C4-2B (cell line): ENCODE results near the gene MUC5AC.

Experiments
- ZFX ChIP-seq: fragments of 450-650 bp; IDR thresholded peaks from 2 replicates; pipeline ENCODE4 v1.6.1; 2017
- TF ChIP-seq, protein P1 (sequence below): fragments of 450-650 bp; conservative IDR thresholded peaks from 2 replicates; pipeline ENCODE4 v1.5.1; 2017; ENCODE audit warnings: mild to moderate bottlenecking

GRCh38 chr11:1150116-1150515, 7.6 kb upstream of the MUC5AC start:
- TF ChIP-seq, protein P1, sequence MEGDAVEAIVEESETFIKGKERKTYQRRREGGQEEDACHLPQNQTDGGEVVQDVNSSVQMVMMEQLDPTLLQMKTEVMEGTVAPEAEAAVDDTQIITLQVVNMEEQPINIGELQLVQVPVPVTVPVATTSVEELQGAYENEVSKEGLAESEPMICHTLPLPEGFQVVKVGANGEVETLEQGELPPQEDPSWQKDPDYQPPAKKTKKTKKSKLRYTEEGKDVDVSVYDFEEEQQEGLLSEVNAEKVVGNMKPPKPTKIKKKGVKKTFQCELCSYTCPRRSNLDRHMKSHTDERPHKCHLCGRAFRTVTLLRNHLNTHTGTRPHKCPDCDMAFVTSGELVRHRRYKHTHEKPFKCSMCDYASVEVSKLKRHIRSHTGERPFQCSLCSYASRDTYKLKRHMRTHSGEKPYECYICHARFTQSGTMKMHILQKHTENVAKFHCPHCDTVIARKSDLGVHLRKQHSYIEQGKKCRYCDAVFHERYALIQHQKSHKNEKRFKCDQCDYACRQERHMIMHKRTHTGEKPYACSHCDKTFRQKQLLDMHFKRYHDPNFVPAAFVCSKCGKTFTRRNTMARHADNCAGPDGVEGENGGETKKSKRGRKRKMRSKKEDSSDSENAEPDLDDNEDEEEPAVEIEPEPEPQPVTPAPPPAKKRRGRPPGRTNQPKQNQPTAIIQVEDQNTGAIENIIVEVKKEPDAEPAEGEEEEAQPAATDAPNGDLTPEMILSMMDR = no peak
- TF ChIP-seq ZFX = no peak
